Eye (tissue), 1 donor: ENCODE results near the gene SF1.
A peak's percentile ranks its signal among the peaks of the same experiment; 100 is the strongest.
"Not testable (repeated sequence)": the region's sequence is repeated elsewhere in the genome, so short reads cannot be mapped to it uniquely, and the experiment has no call there.

ENCODE experiments used
- DNase-seq: peaks from one replicate; pipeline ENCODE4 v3.0.0-alpha.2; 2015

SF1 gene

GRCh38 chr11:64778473-64779298 lies at the start of gene SF1:
Gene SF1, minus strand, starts transcription at chr11:64778542. Its CDS starts 150 bp downstream, at chr11:64778392.
- DNase-seq: peak; percentile 100

- no peak for DNase-seq
Observed at GRCh38 chr11:64827451-64827839, 49.1 kb upstream of the SF1 start.

GRCh38 chr11:64826578-64827450 lies 48.5 kb upstream of the SF1 start:
- DNase-seq: no peak

GRCh38 chr11:64826062-64826461 lies 47.7 kb upstream of the SF1 start:
- DNase-seq: no peak

GRCh38 chr11:64823568-64824119 lies 45.3 kb upstream of the SF1 start:
- no peak for DNase-seq

GRCh38 chr11:64817476-64817875 lies 39.1 kb upstream of the SF1 start:
- DNase-seq: no peak

- not testable (repeated sequence) for DNase-seq
Observed at GRCh38 chr11:64815433-64815832, 37.1 kb upstream of the SF1 start.

- no peak for DNase-seq
Observed at GRCh38 chr11:64814712-64815187, 36.4 kb upstream of the SF1 start.

GRCh38 chr11:64813826-64814225 lies 35.5 kb upstream of the SF1 start:
- DNase-seq: no peak

- no peak for DNase-seq
Observed at GRCh38 chr11:64810891-64811272, 32.5 kb upstream of the SF1 start.

- DNase-seq: peak; percentile 98
Observed at GRCh38 chr11:64810271-64810890, 32.0 kb upstream of the SF1 start, which contains the start of gene MEN1. Gene MEN1, minus strand, starts transcription at chr11:64810551. Its CDS starts 442 bp downstream, at chr11:64810109.

- peak; percentile 37 for DNase-seq
Observed at GRCh38 chr11:64809781-64810241, 31.5 kb upstream of the SF1 start.

- DNase-seq: no peak
Observed at GRCh38 chr11:64805481-64805880, 27.1 kb upstream of the SF1 start.

GRCh38 chr11:64804346-64805210 lies 26.2 kb upstream of the SF1 start:
- DNase-seq: no peak

- no peak for DNase-seq
Observed at GRCh38 chr11:64803846-64804345, 25.6 kb upstream of the SF1 start.

- DNase-seq: peak; percentile 93
Observed at GRCh38 chr11:64803158-64803845, 25.0 kb upstream of the SF1 start, which contains the start of gene MAP4K2. Gene MAP4K2, minus strand, starts transcription at chr11:64803214. Its CDS starts 65 bp downstream, at chr11:64803149.

GRCh38 chr11:64802370-64803157 lies 24.2 kb upstream of the SF1 start:
- no peak for DNase-seq

- no peak for DNase-seq
Observed at GRCh38 chr11:64801561-64802369, 23.4 kb upstream of the SF1 start.

GRCh38 chr11:64801158-64801464 lies 22.8 kb upstream of the SF1 start:
- DNase-seq: no peak
